HepG2 (cell line): ENCODE measurements around the gene EGFR. TPM values are rescaled to one million over a fixed set of nuclear protein-coding genes. Genes with fewer than 3 reads are reported as not detected.

Experiments
- AFF4 ChIP-seq: sonication (generic); formaldehyde crosslinking; IDR thresholded peaks from 2 replicates; pipeline ENCODE4 v1.4.0; 2020; ENCODE audit warnings: missing genetic modification reagents
- ARID5B ChIP-seq: IDR thresholded peaks from 2 replicates; pipeline ENCODE4 v1.4.0; 2020; ENCODE audit warnings: mild to moderate bottlenecking, missing genetic modification reagents
- CC2D1A ChIP-seq: sonication (generic); formaldehyde crosslinking; IDR thresholded peaks from 2 replicates; pipeline ENCODE4 v1.8.1; 2023; ENCODE audit warnings: mild to moderate bottlenecking, missing genetic modification reagents
- FOXP4 ChIP-seq: sonication (generic); formaldehyde crosslinking; IDR thresholded peaks from 2 replicates; pipeline ENCODE4 v1.4.0; 2020; ENCODE audit warnings: missing genetic modification reagents
- HDAC2 ChIP-seq: sonication (generic); formaldehyde crosslinking; IDR thresholded peaks from 2 replicates; pipeline ENCODE4 v1.4.0; 2020; ENCODE audit warnings: missing genetic modification reagents
- HHEX ChIP-seq: IDR thresholded peaks from 2 replicates; pipeline ENCODE4 v1.6.1; 2016; ENCODE audit warnings: control low read depth
- MED1 ChIP-seq: sonication (generic); formaldehyde crosslinking; IDR thresholded peaks from 2 replicates; pipeline ENCODE4 v1.4.0; 2020; ENCODE audit warnings: missing genetic modification reagents
- RCOR2 ChIP-seq: IDR thresholded peaks from 2 replicates; pipeline ENCODE4 v1.6.1; 2016; ENCODE audit warnings: missing biosample characterization, missing genetic modification reagents
- RFXAP ChIP-seq: sonication (generic); formaldehyde crosslinking; IDR thresholded peaks from 2 replicates; pipeline ENCODE4 v1.4.0; 2020; ENCODE audit warnings: missing genetic modification reagents, borderline replicate concordance
- SAP130 ChIP-seq: IDR thresholded peaks from 2 replicates; pipeline ENCODE4 v1.6.1; 2016; ENCODE audit warnings: low read depth
- ZNF609 ChIP-seq: sonication (generic); formaldehyde crosslinking; IDR thresholded peaks from 2 replicates; pipeline ENCODE4 v1.4.0; 2020; ENCODE audit warnings: mild to moderate bottlenecking, missing genetic modification reagents, borderline replicate concordance
- polyA plus RNA-seq, 8 experiments: library from polyadenylated mRNA; depleted of rRNA in 3 of 8; stranded (reverse) in 7 of 8; unstranded in 1 of 8; fragments of >200 nt; fragmentation: Illumina TruSeq in 4 of 8; extraction: Trizol in 4 of 8; gene quantifications; 2 replicates each; pipeline versions ENCODE4 v1.2.1 to v1.2.3, GENCODE V29; 2011 to 2016; ENCODE audit warnings: low read depth in 4 of 8, missing spikeins in 1 of 8, mixed read lengths in 1 of 8; ENCODE audit not compliant: insufficient read depth in 1 of 8
- total RNA-seq, 5 experiments: library from RNA; depleted of rRNA; stranded (reverse); fragments of >200 nt; fragmentation: Illumina TruSeq; extraction: Trizol; gene quantifications; 2 replicates each; pipeline ENCODE4 v1.2.3, GENCODE V29; 2016; ENCODE audit warnings: low read depth in 1 of 5

EGFR gene
- total and polyA plus RNA-seq, 2 of the 13 experiments (the other 11 are each of a cell fraction or from before 2014, with no cell fraction given), result 7.0 to 10.0 TPM

GRCh38 chr7:55086413-55087201, 67.8 kb downstream of the EGFR start (continued):
- TF ChIP-seq ARID5B (peak; percentile 67; the same call in 1 of the 2 replicates), ZNF609 (CRISPR knock-in tag) (peak; percentile 80; the same call in 1 of the 2 replicates), FOXP4 (CRISPR knock-in tag) (peak; percentile 29; the same call in 1 of the 2 replicates), RFXAP (CRISPR knock-in tag) (no peak), MED1 (CRISPR knock-in tag) (peak; percentile 83), RCOR2 (peak; percentile 63; the same call in 1 of the 2 replicates), CC2D1A (0 out of 2 replicates have a peak, but pooled peaks have one; percentile 33), HHEX (peak; percentile 49; the same call in 1 of the 2 replicates), HDAC2 (CRISPR knock-in tag) (peak; percentile 37; the same call in 1 of the 2 replicates), SAP130 (peak; percentile 47), AFF4 (CRISPR knock-in tag) (no peak)
